HepG2 (cell line): ENCODE measurements around the gene PRSS8. TPM values are rescaled to one million over a fixed set of nuclear protein-coding genes. Genes with fewer than 3 reads are reported as not detected.
A peak's percentile ranks its signal among the peaks of the same experiment; 100 is the strongest.

Experiments used
- ARNT2 ChIP-seq: sonication (generic); formaldehyde crosslinking; IDR thresholded peaks from 2 replicates; pipeline ENCODE4 v1.8.0; 2022; ENCODE audit warnings: mild to moderate bottlenecking, low read depth, missing genetic modification reagents, moderate library complexity
- BHLHE40 ChIP-seq: IDR thresholded peaks from 2 replicates; pipeline ENCODE4 v1.6.1; 2011; ENCODE audit warnings: low read length, improper control_type of control experiment
- EHMT2 ChIP-seq: fragments of 200-600 bp; sonication (generic); IDR thresholded peaks from 2 replicates; pipeline ENCODE4 v1.7.0; 2017; ENCODE audit warnings: antibody characterized with exemption, low read depth, low read length, borderline replicate concordance
- EP300 ChIP-seq, 3 experiments: sonication (generic) in 1 of 3; formaldehyde crosslinking in 1 of 3; IDR thresholded peaks; 2 replicates each; pipeline versions ENCODE4 v1.5.1 to v1.6.1; 2011 to 2020; ENCODE audit warnings: low read depth in 2 of 3, low read length in 2 of 3, borderline replicate concordance in 1 of 3, improper control_type of control experiment in 1 of 3, mild to moderate bottlenecking in 1 of 3, missing genetic modification reagents in 1 of 3, moderate library complexity in 1 of 3
- ETV6 ChIP-seq: sonication (generic); formaldehyde crosslinking; conservative IDR thresholded peaks from 2 replicates; pipeline ENCODE4 v1.4.0; 2020; ENCODE audit warnings: missing genetic modification reagents
- JDP2 ChIP-seq: sonication (generic); formaldehyde crosslinking; IDR thresholded peaks from 2 replicates; pipeline ENCODE4 v1.8.1; 2022; ENCODE audit warnings: missing genetic modification reagents, borderline replicate concordance
- MED8 ChIP-seq: sonication (generic); formaldehyde crosslinking; IDR thresholded peaks from 2 replicates; pipeline ENCODE4 v1.8.1; 2023; ENCODE audit warnings: mild to moderate bottlenecking, missing genetic modification reagents; ENCODE audit not compliant: insufficient replicate concordance
- XRCC5 ChIP-seq: fragments of 200-400 bp; formaldehyde crosslinking; optimal IDR thresholded peaks from 2 replicates; pipeline ENCODE3; 2017; ENCODE audit warnings: mild to moderate bottlenecking, low read length
- ZNF451 ChIP-seq: sonication (generic); formaldehyde crosslinking; IDR thresholded peaks from 2 replicates; pipeline ENCODE4 v1.5.0; 2020; ENCODE audit warnings: mild to moderate bottlenecking, missing genetic modification reagents
- ZNF572 ChIP-seq: sonication (generic); formaldehyde crosslinking; IDR thresholded peaks from 2 replicates; pipeline ENCODE4 v1.5.1; 2020; ENCODE audit warnings: mild to moderate bottlenecking, missing genetic modification reagents
- polyA plus RNA-seq, 8 experiments: library from polyadenylated mRNA; depleted of rRNA in 3 of 8; stranded (reverse) in 7 of 8; unstranded in 1 of 8; fragments of >200 nt; fragmentation: Illumina TruSeq in 4 of 8; extraction: Trizol in 4 of 8; gene quantifications; 2 replicates each; pipeline versions ENCODE4 v1.2.1 to v1.2.3, GENCODE V29; 2011 to 2016; ENCODE audit warnings: low read depth in 4 of 8, missing spikeins in 1 of 8, mixed read lengths in 1 of 8; ENCODE audit not compliant: insufficient read depth in 1 of 8
- total RNA-seq, 5 experiments: library from RNA; depleted of rRNA; stranded (reverse); fragments of >200 nt; fragmentation: Illumina TruSeq; extraction: Trizol; gene quantifications; 2 replicates each; pipeline ENCODE4 v1.2.3, GENCODE V29; 2016; ENCODE audit warnings: low read depth in 1 of 5
- TF ChIP-seq, protein P1 (sequence below): sonication (generic); formaldehyde crosslinking; IDR thresholded peaks from 2 replicates; pipeline ENCODE4 v1.4.0; 2020; ENCODE audit warnings: missing genetic modification reagents
- TF ChIP-seq, protein P2 (sequence below): sonication (generic); formaldehyde crosslinking; IDR thresholded peaks from 2 replicates; pipeline ENCODE4 v1.5.0; 2020; ENCODE audit warnings: missing genetic modification reagents
- TF ChIP-seq, protein P3 (sequence below): sonication (generic); formaldehyde crosslinking; IDR thresholded peaks from 2 replicates; pipeline ENCODE4 v1.4.0; 2020; ENCODE audit warnings: mild to moderate bottlenecking, missing genetic modification reagents
- TF ChIP-seq, protein P4 (sequence below): IDR thresholded peaks from 2 replicates; pipeline ENCODE4 v1.6.1; 2016; ENCODE audit warnings: missing biosample characterization, missing genetic modification reagents, low read depth
- TF ChIP-seq, protein P5 (sequence below): sonication (generic); formaldehyde crosslinking; IDR thresholded peaks from 2 replicates; pipeline ENCODE4 v1.8.1; 2023; ENCODE audit warnings: mild to moderate bottlenecking, missing genetic modification reagents
- TF ChIP-seq, protein P6 (sequence below): sonication (generic); formaldehyde crosslinking; IDR thresholded peaks from 2 replicates; pipeline ENCODE4 v1.4.0; 2020; ENCODE audit warnings: missing genetic modification reagents, borderline replicate concordance

Gene PRSS8
- total and polyA plus RNA-seq, 2 of the 13 experiments (the other 11 are each of a cell fraction or from before 2014, with no cell fraction given): 2.6 to 7.2 TPM

DNA sequence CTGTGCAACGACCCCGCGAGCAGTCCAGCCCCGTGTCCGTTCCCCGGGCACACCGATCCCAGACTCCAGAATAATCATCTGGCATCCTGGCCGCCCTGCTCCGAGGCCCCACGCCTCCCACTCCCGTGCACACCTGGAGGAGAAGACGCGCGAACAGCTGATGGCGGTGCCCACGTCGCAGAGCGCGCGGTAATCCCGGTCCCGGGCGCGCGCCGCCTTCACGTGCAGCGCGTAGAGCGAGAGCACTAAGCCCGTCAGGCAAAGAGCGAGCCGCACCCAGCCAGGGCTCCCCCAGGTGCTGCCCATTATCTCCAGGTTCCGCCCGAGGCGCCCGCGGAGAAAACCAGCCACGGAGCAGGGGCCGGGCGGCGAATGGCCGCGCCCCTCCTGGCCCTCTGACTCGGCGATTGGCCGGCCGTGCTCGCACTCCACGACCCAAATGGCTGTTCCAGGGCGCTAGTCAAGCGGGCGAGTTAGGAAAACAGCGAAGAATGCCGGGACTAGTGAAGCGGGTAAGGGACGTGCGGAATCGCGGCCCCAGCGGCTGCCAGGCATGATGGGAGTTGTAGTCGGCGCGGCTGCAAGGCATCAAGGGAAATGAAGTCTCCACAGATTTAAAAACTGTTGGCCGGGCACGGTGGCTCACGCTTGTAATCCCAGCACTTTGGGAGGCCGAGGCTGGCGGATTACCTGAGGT lies 41.0 kb downstream of the PRSS8 start, which contains the start of gene VKORC1 (continued):
- TF ChIP-seq, protein P1, sequence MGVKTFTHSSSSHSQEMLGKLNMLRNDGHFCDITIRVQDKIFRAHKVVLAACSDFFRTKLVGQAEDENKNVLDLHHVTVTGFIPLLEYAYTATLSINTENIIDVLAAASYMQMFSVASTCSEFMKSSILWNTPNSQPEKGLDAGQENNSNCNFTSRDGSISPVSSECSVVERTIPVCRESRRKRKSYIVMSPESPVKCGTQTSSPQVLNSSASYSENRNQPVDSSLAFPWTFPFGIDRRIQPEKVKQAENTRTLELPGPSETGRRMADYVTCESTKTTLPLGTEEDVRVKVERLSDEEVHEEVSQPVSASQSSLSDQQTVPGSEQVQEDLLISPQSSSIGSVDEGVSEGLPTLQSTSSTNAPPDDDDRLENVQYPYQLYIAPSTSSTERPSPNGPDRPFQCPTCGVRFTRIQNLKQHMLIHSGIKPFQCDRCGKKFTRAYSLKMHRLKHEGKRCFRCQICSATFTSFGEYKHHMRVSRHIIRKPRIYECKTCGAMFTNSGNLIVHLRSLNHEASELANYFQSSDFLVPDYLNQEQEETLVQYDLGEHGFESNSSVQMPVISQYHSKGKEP (CRISPR knock-in tag): no peak
- TF ChIP-seq, protein P2, sequence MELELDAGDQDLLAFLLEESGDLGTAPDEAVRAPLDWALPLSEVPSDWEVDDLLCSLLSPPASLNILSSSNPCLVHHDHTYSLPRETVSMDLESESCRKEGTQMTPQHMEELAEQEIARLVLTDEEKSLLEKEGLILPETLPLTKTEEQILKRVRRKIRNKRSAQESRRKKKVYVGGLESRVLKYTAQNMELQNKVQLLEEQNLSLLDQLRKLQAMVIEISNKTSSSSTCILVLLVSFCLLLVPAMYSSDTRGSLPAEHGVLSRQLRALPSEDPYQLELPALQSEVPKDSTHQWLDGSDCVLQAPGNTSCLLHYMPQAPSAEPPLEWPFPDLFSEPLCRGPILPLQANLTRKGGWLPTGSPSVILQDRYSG (CRISPR knock-in tag): peak; percentile 25; the same call in 1 of the 2 replicates
- TF ChIP-seq BHLHE40 (peak; percentile 14; the same call in 1 of the 2 replicates), EP300 (IDR thresholded peaks at IDR 0.05; ENCODE audit: low read depth in 2 of 2, low read length in 2 of 2) (peak in 1 of 2 experiments; percentile 44; a peak in 1 of 4 replicates), EP300 (CRISPR knock-in tag; IDR thresholded peaks at IDR 0.05; ENCODE audit: borderline replicate concordance) (peak; percentile 51), MED8 (CRISPR knock-in tag) (peak; percentile 75), ETV6 (CRISPR knock-in tag) (peak; percentile 33; the same call in 1 of the 2 replicates), ZNF572 (CRISPR knock-in tag) (peak; percentile 32; the same call in 1 of the 2 replicates), XRCC5 (peak; percentile 75), JDP2 (CRISPR knock-in tag) (no peak), EHMT2 (no peak), ZNF451 (peak; percentile 95; the same call in 1 of the 2 replicates), ARNT2 (CRISPR knock-in tag) (peak; percentile 96)
- TF ChIP-seq, protein P3, sequence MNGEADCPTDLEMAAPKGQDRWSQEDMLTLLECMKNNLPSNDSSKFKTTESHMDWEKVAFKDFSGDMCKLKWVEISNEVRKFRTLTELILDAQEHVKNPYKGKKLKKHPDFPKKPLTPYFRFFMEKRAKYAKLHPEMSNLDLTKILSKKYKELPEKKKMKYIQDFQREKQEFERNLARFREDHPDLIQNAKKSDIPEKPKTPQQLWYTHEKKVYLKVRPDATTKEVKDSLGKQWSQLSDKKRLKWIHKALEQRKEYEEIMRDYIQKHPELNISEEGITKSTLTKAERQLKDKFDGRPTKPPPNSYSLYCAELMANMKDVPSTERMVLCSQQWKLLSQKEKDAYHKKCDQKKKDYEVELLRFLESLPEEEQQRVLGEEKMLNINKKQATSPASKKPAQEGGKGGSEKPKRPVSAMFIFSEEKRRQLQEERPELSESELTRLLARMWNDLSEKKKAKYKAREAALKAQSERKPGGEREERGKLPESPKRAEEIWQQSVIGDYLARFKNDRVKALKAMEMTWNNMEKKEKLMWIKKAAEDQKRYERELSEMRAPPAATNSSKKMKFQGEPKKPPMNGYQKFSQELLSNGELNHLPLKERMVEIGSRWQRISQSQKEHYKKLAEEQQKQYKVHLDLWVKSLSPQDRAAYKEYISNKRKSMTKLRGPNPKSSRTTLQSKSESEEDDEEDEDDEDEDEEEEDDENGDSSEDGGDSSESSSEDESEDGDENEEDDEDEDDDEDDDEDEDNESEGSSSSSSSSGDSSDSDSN: peak; percentile 94
- TF ChIP-seq, protein P4, sequence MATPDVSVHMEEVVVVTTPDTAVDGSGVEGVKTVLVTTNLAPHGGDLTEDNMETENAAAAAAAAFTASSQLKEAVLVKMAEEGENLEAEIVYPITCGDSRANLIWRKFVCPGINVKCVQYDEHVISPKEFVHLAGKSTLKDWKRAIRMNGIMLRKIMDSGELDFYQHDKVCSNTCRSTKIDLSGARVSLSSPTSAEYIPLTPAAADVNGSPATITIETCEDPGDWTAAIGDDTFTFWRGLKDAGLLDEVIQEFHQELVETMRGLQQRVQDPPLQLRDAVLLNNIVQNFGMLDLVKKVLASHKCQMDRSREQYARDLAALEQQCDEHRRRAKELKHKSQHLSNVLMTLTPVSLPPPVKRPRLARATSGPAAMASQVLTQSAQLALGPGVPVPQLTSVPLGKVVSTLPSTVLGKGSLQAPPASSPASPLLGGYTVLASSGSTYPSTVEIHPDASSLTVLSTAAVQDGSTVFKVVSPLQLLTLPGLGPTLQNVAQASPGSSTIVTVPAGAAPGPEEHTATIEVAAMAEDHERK (CRISPR knock-in tag): peak; percentile 75
- TF ChIP-seq, protein P5, sequence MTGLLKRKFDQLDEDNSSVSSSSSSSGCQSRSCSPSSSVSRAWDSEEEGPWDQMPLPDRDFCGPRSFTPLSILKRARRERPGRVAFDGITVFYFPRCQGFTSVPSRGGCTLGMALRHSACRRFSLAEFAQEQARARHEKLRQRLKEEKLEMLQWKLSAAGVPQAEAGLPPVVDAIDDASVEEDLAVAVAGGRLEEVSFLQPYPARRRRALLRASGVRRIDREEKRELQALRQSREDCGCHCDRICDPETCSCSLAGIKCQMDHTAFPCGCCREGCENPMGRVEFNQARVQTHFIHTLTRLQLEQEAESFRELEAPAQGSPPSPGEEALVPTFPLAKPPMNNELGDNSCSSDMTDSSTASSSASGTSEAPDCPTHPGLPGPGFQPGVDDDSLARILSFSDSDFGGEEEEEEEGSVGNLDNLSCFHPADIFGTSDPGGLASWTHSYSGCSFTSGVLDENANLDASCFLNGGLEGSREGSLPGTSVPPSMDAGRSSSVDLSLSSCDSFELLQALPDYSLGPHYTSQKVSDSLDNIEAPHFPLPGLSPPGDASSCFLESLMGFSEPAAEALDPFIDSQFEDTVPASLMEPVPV (CRISPR knock-in tag): peak; percentile 20; the same call in 1 of the 2 replicates
- TF ChIP-seq, protein P6, sequence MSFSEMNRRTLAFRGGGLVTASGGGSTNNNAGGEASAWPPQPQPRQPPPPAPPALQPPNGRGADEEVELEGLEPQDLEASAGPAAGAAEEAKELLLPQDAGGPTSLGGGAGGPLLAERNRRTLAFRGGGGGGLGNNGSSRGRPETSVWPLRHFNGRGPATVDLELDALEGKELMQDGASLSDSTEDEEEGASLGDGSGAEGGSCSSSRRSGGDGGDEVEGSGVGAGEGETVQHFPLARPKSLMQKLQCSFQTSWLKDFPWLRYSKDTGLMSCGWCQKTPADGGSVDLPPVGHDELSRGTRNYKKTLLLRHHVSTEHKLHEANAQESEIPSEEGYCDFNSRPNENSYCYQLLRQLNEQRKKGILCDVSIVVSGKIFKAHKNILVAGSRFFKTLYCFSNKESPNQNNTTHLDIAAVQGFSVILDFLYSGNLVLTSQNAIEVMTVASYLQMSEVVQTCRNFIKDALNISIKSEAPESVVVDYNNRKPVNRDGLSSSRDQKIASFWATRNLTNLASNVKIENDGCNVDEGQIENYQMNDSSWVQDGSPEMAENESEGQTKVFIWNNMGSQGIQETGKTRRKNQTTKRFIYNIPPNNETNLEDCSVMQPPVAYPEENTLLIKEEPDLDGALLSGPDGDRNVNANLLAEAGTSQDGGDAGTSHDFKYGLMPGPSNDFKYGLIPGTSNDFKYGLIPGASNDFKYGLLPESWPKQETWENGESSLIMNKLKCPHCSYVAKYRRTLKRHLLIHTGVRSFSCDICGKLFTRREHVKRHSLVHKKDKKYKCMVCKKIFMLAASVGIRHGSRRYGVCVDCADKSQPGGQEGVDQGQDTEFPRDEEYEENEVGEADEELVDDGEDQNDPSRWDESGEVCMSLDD (CRISPR knock-in tag): peak; percentile 23; the same call in 1 of the 2 replicates
